GM19043 (cell line): ENCODE measurements around the gene SEMA3F.

Source experiments
- ATAC-seq: cut with Tn5 transposase; IDR thresholded peaks from one replicate; pipeline ENCODE4 v1.9.1; 2021; ENCODE audit warnings: low read depth; ENCODE audit not compliant: unreplicated experiment

SEMA3F gene

GRCh38 chr3:50169232-50169832 is 14.2 kb downstream of the SEMA3F start:
- ATAC-seq = no peak

GRCh38 chr3:50169858-50170257 is 14.7 kb downstream of the SEMA3F start:
- no peak for ATAC-seq

DNA sequence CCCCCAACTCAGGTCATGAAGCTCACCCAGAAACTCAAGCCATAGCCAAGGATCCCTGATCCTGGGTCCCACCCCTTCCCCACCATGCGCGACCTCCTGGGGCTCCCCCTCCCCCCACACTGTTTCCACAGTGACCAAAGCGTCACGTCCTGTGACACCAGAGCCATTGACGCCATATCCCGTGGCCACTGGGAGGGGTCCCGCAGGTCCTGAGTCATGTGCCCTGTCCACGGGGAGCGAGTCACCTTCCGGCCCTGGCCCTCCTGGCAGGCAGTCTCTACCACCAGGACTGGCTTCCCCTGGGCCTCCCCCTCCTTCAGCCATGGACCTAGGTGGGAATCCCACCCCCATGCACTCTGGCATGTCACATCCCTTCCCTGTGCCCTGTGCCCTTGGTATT is 15.6 kb downstream of the SEMA3F start:
- ATAC-seq = no peak

GRCh38 chr3:50171540-50172301 is 16.6 kb downstream of the SEMA3F start:
- ATAC-seq = no peak

GRCh38 chr3:50172626-50173220 is 17.6 kb downstream of the SEMA3F start:
- no peak for ATAC-seq

DNA sequence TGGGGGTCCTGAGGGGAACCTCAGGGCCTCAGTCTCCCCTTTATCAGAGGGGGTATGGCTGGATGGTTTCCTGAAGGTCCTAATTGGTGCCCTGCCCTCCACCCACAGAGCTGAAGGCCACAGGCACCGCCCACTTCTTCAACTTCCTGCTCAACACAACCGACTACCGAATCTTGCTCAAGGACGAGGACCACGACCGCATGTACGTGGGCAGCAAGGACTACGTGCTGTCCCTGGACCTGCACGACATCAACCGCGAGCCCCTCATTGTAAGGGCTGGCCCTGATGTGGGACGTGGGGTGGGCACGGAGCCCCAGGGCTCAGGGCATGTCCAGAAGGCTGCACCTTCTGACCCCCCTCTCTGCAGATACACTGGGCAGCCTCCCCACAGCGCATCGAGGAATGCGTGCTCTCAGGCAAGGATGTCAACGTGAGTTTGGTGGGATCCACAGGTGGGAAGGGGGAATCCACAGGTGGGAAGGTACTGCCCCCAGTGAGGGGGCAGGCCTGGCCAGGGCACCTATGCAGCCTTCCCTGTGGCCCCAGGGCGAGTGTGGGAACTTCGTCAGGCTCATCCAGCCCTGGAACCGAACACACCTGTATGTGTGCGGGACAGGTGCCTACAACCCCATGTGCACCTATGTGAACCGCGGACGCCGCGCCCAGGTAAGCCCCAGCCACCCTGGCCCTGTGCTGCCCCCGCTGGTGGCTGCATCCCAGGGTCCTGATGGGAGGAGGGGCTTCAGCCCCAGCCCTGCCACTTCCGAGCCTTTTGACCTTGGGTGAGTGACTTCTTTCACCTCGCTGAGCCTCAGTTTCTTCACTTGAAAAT is 18.8 kb downstream of the SEMA3F start:
- ATAC-seq = no peak

- ATAC-seq = no peak
These were observed 19.4 kb downstream of the SEMA3F start for GRCh38 chr3:50174517-50174895.

- no peak for ATAC-seq
These were observed 19.9 kb downstream of the SEMA3F start for GRCh38 chr3:50174947-50175524.

GRCh38 chr3:50177346-50177745 is 22.2 kb downstream of the SEMA3F start:
- ATAC-seq = no peak

GRCh38 chr3:50179710-50180109 is 24.6 kb downstream of the SEMA3F start:
- no peak for ATAC-seq

- no peak for ATAC-seq
These were observed 26.9 kb downstream of the SEMA3F start for GRCh38 chr3:50181985-50182384.

- no peak for ATAC-seq
These were observed 27.5 kb downstream of the SEMA3F start for GRCh38 chr3:50182533-50183099.

- ATAC-seq = no peak
These were observed 28.6 kb downstream of the SEMA3F start for GRCh38 chr3:50183755-50184154.

- ATAC-seq = no peak
These were observed 29.3 kb downstream of the SEMA3F start for GRCh38 chr3:50184242-50184978.

GRCh38 chr3:50185230-50185629 is 30.1 kb downstream of the SEMA3F start:
- ATAC-seq = no peak

DNA sequence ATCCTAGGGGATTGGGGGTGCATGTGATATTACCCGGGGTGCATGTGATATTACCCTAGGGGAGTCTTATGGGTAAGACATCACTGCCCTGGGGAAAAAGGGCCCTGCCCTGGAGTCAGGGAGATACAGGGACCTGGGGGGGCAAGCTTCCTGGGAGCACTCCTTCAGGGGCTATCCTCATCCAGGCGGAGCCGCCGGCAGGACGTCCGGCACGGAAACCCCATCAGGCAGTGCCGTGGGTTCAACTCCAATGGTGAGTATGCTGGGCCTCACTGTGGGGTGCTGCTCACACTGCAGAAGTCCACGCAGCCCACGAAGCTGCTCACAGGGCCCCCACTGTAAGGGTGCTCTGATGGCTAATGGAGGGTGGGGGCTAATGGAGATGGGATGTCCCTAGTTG is 31.0 kb downstream of the SEMA3F start:
- no peak for ATAC-seq

GRCh38 chr3:50187750-50188149 is 32.6 kb downstream of the SEMA3F start:
- no peak for ATAC-seq

GRCh38 chr3:50189274-50189673 is 34.1 kb downstream of the SEMA3F start:
- ATAC-seq = no peak

DNA sequence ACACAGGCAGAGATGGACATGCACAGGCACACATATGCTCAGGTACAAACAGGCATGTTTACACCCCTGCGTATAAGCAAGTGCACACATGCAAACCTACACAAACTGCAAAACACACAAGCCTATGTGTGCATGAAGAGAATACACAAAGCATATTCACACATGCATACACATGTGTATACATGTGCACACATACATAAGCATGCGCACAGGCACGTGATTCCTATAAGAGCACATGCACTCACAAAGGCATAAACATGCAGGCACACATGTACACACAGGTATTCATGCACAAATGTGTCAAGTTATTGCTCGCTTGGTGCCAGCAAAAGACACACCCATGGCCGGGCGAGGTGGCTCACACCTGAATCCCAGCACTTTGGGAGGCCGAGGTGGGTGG is 34.9 kb downstream of the SEMA3F start:
- no peak for ATAC-seq
